Measurements from ENCODE around the gene FLOT2.

GRCh38 chr17:28928061-28928460 is 30.5 kb upstream of the FLOT2 start:
- TF ChIP-seq EZH2 (IDR thresholded peaks at IDR 0.05; ENCODE audit: low read depth) (no peak), CTCF (conservative IDR thresholded peaks at IDR 0.05) (no peak)

Data from PC-9 (cell line).